OCI-LY3 (cell line): ENCODE measurements around the gene EDAR.

Experiments
- H2AFZ ChIP-seq: fragments of 200-600, 300-600 bp; shearing (Covaris generic); 2 replicates; pipeline ENCODE4 v1.6.0; 2014; ENCODE audit warnings: antibody characterized with exemption, low read depth, low read length
- H3K27ac ChIP-seq: fragments of 200-600, 300-600 bp; sonication (generic); 2 replicates; pipeline ENCODE4 v1.5.1; 2014; ENCODE audit warnings: mild to moderate bottlenecking, low read length, moderate library complexity, mixed read lengths
- H3K27me3 ChIP-seq: fragments of 200-600, 300-600 bp; sonication (generic); 2 replicates; pipeline ENCODE4 v1.6.1; 2014; ENCODE audit warnings: low read depth, low read length, mixed read lengths
- H3K36me3 ChIP-seq: fragments of 200-600, 300-600 bp; sonication (generic); replicated peaks from 2 replicates; pipeline ENCODE3; 2014; ENCODE audit warnings: low read depth, low read length, mixed read lengths
- H3K4me1 ChIP-seq: fragments of 300-600, 200-600 bp; sonication (generic); 2 replicates; pipeline ENCODE4 v1.6.1; 2014; ENCODE audit warnings: low read length, mixed read lengths
- H3K4me2 ChIP-seq: fragments of 200-600, 300-600 bp; sonication (generic); 2 replicates; pipeline ENCODE4 v1.6.1; 2014; ENCODE audit warnings: low read length, mixed read lengths
- H3K4me3 ChIP-seq: fragments of 300-600, 200-600 bp; sonication (generic); 2 replicates; pipeline ENCODE4 v1.5.1; 2014; ENCODE audit warnings: antibody characterized with exemption, mild to moderate bottlenecking, low read length, moderate library complexity
- H3K79me2 ChIP-seq: fragments of 300-600, 200-600 bp; shearing (Covaris generic); 2 replicates; pipeline ENCODE4 v1.6.1; 2014; ENCODE audit warnings: mild to moderate bottlenecking, low read length, mixed read lengths
- H3K9ac ChIP-seq: fragments of 300-600, 200-600 bp; shearing (Covaris generic); 2 replicates; pipeline ENCODE4 v1.6.0; 2014; ENCODE audit warnings: mild to moderate bottlenecking, low read length, moderate library complexity
- H3K9me3 ChIP-seq: fragments of 200-600, 300-600 bp; shearing (Covaris generic); 2 replicates; pipeline ENCODE4 v1.6.1; 2014; ENCODE audit warnings: low read length, mixed read lengths; ENCODE audit not compliant: insufficient read depth
- H4K20me1 ChIP-seq: fragments of 200-600, 300-600 bp; sonication (generic); 2 replicates; pipeline ENCODE4 v1.6.1; 2016; ENCODE audit warnings: low read length, mixed read lengths; ENCODE audit not compliant: insufficient read depth
- CTCF ChIP-seq: fragments of 200-600, 300-600 bp; sonication (generic); IDR thresholded peaks from 2 replicates; pipeline ENCODE4 v1.5.1; 2014; ENCODE audit warnings: antibody characterized with exemption, low read length, low read depth
- EZH2phosphoT487 ChIP-seq: fragments of 200-600 bp; shearing (Covaris generic); IDR thresholded peaks from 2 replicates; pipeline ENCODE4 v1.6.1; 2018; ENCODE audit warnings: antibody characterized with exemption, mixed run types, low read depth

EDAR gene

GRCh38 chr2:108956375-108956774 is 32.6 kb downstream of the EDAR start:
- Histone ChIP-seq H3K27ac (no peak overlapping the region), H3K27me3 (peaks cover 5% of the 10 kb centered on the region; the same call in 1 of the 2 replicates), H3K9ac (no peak overlapping the region), H3K4me2 (no peak overlapping the region), H3K79me2 (no peaks in the 10 kb centered on the region), H4K20me1 (no peaks in the 10 kb centered on the region), H3K36me3 (no peaks in the 10 kb centered on the region), H3K9me3 (no peaks in the 10 kb centered on the region), H2AFZ (no peak overlapping the region), H3K4me1 (no peaks in the 10 kb centered on the region), H3K4me3 (no peak overlapping the region)
- TF ChIP-seq EZH2phosphoT487: no peak
- TF ChIP-seq CTCF: no peak

GRCh38 chr2:108950369-108951135 is 38.5 kb downstream of the EDAR start:
- Histone ChIP-seq H4K20me1 (no peaks in the 10 kb centered on the region), H3K4me1 (no peaks in the 10 kb centered on the region), H3K79me2 (no peaks in the 10 kb centered on the region), H3K27ac (no peak overlapping the region), H3K27me3 (no peaks in the 10 kb centered on the region; the same call in 1 of the 2 replicates), H3K9ac (no peak overlapping the region), H3K4me2 (no peak overlapping the region), H3K36me3 (no peaks in the 10 kb centered on the region), H2AFZ (no peak overlapping the region), H3K4me3 (no peak overlapping the region), H3K9me3 (peaks cover 8% of the 10 kb centered on the region; the same call in 1 of the 2 replicates)
- TF ChIP-seq EZH2phosphoT487 (no peak), CTCF (no peak)

- no peak overlapping the region for H3K4me3 ChIP-seq
- H3K36me3 ChIP-seq: no peaks in the 10 kb centered on the region
- no peak overlapping the region for H3K4me2 ChIP-seq
- H3K27ac ChIP-seq: no peak overlapping the region
- H3K9me3 ChIP-seq: peaks cover 10% of the 10 kb centered on the region; the same call in 1 of the 2 replicates
- H3K27me3 ChIP-seq: no peaks in the 10 kb centered on the region; the same call in 1 of the 2 replicates
- no peak overlapping the region for H2AFZ ChIP-seq
- no peaks in the 10 kb centered on the region for H3K4me1 ChIP-seq
- no peak for TF ChIP-seq EZH2phosphoT487
- no peak for TF ChIP-seq CTCF
- no peaks in the 10 kb centered on the region for H4K20me1 ChIP-seq
- H3K79me2 ChIP-seq: no peaks in the 10 kb centered on the region
- no peak overlapping the region for H3K9ac ChIP-seq
Measured at GRCh38 chr2:108949316-108950239, 39.4 kb downstream of the EDAR start.
